CD4-positive, alpha-beta T cell treated with Interleukin-17A for 4 hours (primary cell): ENCODE measurements around the gene LUC7L2.
"Not testable (repeated sequence)": the region's sequence is repeated elsewhere in the genome, so short reads cannot be mapped to it uniquely, and the experiment has no call there.

Experiments
- DNase-seq: peaks from one replicate; pipeline ENCODE4 v3.0.0-alpha.2; 2020; ENCODE audit warnings: mixed read lengths

The LUC7L2 gene

DNA sequence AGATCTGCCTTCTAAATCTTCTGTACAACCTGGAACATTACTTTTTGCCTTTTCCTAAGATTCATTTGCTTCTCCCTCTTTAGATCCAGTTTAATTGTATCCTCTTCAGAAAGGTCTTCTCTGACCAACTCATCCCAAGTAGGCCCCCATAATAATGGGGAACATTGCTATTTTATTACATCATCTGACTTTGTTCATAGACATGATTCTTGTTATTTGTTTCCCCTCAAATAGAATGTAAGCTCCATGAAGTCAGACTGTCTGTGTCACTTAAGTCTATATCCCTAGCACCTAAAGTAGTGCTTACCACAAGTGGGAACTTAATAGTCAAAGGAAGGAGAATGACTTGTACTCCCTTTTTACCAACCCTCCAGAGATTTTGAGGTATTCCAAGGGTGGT lies 37.5 kb downstream of the LUC7L2 start:
- DNase-seq, result no peak

GRCh38 chr7:139403601-139404000 lies 43.9 kb downstream of the LUC7L2 start:
- no peak for DNase-seq

DNA sequence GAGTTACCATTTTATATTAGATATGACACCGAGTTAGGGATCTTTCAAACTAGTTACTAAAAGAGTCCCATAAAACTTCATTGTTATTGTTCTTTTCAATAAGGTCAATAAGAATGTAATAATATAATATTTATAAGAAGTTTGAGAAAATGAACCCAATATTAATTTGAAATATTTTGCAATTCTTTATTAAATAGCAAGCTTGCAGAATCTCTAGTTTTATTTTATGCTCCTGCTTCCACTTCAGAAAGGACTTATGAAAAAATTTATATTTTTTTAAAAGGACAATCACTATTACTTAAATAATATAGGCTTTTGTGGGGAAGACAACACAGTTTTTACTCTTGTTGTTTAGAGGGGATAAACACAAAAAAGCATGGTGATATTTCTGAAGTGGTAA lies 47.9 kb downstream of the LUC7L2 start:
- DNase-seq, result no peak

GRCh38 chr7:139414743-139415402 lies 55.2 kb downstream of the LUC7L2 start:
- DNase-seq, result not testable (repeated sequence)

DNA sequence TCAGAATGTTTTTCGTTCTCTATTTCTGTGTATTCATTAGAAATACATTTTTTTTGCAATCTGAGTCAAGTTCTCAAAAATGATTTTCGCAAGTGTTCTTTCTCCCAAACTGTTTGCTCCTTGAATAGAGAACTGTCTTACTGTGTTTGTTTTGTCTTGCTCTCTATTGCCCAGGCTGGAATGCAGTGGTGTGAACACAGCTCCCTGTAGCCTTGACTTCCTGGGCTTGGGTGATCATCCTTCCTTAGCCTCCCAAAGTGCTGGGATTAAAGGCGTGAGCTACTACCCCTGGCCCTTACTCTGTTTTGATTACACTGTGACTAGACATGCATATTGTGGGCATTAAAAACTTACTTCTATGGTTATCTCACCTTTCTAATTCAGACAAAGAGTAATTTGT lies 56.7 kb downstream of the LUC7L2 start:
- no peak for DNase-seq

DNA sequence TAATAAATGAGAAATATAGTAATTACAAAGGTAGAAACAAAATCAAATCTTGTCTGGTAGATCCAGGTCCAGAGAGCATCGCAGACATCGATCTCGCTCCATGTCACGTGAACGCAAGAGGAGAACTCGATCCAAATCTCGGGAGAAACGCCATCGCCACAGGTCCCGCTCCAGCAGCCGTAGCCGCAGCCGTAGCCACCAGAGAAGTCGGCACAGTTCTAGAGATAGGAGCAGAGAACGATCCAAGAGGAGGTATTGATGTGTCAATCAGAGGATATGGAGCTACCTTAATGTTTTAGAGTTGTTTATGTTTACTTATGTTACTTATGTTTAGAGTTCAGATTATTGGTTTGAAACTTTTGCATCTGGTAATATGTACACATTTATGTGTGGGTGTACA lies 57.8 kb downstream of the LUC7L2 start:
- DNase-seq, result no peak

- no peak for DNase-seq
Measured at GRCh38 chr7:139421123-139421522, 61.4 kb downstream of the LUC7L2 start.

DNA sequence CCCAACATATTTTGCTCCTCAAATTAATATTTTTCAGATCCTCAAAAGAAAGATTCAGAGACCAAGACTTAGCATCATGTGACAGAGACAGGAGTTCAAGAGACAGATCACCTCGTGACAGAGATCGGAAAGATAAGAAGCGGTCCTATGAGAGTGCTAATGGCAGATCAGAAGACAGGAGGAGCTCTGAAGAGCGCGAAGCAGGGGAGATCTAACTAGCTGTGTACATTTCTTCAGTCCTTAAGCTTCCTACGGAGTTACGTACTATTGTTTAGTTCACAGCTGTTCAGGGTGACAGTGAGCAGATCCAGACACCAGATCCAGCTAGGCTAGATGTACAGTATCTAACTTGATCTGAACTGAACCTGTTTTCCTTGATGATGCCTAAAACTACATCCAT lies 62.4 kb downstream of the LUC7L2 start:
- no peak for DNase-seq

GRCh38 chr7:139423091-139423490 lies 63.4 kb downstream of the LUC7L2 start:
- no peak for DNase-seq

GRCh38 chr7:139424004-139424403 lies 64.3 kb downstream of the LUC7L2 start:
- DNase-seq, result no peak

DNA sequence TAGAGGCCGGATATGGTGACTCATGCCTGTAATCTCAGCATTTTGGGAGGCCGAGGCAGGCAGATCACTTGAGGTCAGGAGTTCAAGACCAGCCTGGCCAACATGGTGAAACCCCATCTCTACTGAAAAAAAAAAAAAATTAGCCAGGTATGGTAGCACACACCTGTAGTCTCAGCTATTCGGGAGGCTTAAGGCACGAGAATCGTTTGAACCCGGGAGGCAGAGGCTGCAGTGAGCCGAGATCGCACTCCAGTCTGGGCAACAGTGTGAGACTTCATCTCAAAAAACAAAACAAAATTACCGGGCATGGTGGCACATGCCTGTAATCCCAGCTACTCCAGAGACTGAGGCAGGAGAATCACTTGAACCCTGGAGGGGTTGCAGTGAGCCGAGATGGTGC lies 66.0 kb downstream of the LUC7L2 start:
- DNase-seq, result not testable (repeated sequence)

GRCh38 chr7:139426258-139427028 lies 66.7 kb downstream of the LUC7L2 start:
- no peak for DNase-seq

DNA sequence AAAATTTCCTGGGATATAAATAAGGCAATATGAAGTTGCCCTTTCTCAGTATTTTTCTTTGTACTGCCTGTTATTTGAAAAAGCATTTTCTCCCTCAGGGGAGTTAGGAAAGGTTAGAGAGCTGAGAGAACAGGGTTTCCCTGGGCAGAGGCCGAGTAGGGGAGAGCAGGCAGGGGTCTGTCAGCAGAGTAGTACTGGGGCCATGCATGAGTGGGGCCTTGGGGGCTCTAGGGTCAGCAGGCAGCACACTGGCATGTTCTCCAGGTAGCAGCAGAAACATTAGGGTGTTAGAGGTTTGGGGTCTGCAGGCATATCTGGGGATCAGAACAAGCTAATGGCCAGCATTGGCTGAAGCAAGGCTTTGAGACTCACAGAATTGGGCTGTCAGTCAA lies 67.3 kb downstream of the LUC7L2 start:
- DNase-seq, result no peak

GRCh38 chr7:139427788-139428187 lies 68.1 kb downstream of the LUC7L2 start:
- no peak for DNase-seq

GRCh38 chr7:139429735-139430134 lies 70.0 kb downstream of the LUC7L2 start:
- DNase-seq, result not testable (repeated sequence)

DNA sequence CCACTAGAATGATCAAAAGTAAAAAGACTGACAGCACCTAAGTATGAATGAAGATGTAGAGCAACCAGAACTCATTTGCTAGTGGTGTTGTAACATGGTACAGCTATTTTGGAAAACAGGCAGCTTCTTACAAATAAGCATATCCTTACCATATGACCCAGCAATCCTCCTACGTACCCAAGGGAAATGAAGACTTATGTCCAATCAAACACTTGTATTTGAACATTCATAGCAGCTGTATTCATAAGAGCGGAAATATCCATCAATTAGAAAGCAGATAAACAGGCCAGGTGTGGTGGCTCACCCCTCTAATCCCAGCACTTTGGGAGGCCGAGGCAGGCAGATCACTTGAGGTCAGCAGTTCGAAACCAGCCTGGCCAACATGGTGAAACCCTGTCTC lies 70.7 kb downstream of the LUC7L2 start:
- no peak for DNase-seq

GRCh38 chr7:139431010-139431409 lies 71.3 kb downstream of the LUC7L2 start:
- no peak for DNase-seq

- DNase-seq, result no peak
Measured at GRCh38 chr7:139431459-139431858, 71.8 kb downstream of the LUC7L2 start.

- no peak for DNase-seq
Measured at GRCh38 chr7:139436806-139437205, 77.1 kb downstream of the LUC7L2 start.

DNA sequence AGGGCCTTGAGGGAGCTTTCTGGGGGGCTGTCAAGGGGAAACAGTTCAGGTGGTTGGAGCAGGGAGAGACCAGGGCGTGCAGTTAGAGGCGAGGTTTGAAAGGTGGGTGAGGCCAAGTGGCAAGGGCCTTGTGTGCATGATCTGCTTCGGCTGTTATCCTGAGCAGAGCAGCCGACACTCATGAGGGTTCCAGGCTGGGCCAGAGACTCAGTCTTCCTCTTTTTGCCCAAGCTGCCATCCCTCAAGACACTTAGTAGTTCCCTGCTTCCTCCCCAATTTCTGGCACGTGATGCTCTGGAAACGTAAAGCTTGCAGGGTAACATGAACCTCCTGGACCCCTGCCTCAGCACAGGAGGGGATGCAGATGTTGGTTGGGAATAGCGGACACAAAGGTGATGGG lies 79.7 kb downstream of the LUC7L2 start:
- DNase-seq, result no peak

DNA sequence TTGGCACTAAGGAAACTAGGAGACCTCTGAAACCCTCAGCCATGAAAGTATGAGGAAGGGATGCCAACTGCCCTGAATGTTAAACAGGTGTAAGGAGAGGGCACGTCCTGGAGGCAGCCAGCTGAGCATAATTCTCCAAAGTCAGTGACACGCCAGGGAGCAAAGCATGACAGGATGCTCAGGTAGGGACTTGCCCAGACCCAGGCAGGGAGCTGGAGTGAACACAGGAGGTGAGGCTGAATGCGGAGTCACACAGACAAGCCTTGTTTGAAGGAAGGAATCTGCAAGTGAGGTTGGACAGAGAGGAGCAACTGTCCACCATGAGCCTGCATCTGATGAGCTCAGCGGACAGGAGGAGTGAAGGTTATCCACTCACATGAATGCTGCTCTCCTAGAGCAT lies 82.3 kb downstream of the LUC7L2 start:
- DNase-seq, result no peak

GRCh38 chr7:139446051-139446890 lies 86.6 kb downstream of the LUC7L2 start:
- DNase-seq, result no peak

- no peak for DNase-seq
Measured at GRCh38 chr7:139450851-139451250, 91.2 kb downstream of the LUC7L2 start.

DNA sequence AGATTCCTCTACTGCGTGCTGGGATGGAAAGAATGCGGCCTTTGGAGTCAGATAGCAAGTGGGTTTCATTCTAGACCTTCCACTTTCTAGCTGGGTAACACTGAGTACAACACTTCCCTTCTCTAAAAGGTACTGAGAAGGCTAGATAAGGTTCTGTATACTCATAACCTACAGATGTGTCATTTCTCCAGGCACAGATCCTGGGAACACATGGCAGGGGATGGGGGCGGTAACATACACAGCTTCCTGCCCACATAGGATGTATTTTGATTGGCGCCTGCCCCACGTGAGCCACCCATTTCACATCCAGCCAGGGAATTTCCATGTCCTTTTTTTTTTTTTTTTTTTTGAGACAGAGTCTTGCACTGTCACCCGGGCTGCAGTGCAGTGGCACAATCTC lies 91.9 kb downstream of the LUC7L2 start:
- no peak for DNase-seq
